HepG2 (cell line): ENCODE measurements around the gene MRPS35. TPM values are rescaled to one million over a fixed set of nuclear protein-coding genes. Genes with fewer than 3 reads are reported as not detected.

ENCODE experiments used
- ATRX ChIP-seq: sonication (generic); formaldehyde crosslinking; IDR thresholded peaks from 2 replicates; pipeline ENCODE4 v1.4.0; 2020; ENCODE audit warnings: missing genetic modification reagents, borderline replicate concordance
- BRD4 ChIP-seq: sonication (generic); formaldehyde crosslinking; IDR thresholded peaks from 2 replicates; pipeline ENCODE4 v1.4.0; 2020; ENCODE audit warnings: missing genetic modification reagents
- CHD4 ChIP-seq: fragments of 200-600 bp; sonication (generic); IDR thresholded peaks from 2 replicates; pipeline ENCODE4 v1.7.0; 2017; ENCODE audit warnings: mild to moderate bottlenecking, low read length, borderline replicate concordance
- FOSL2 ChIP-seq: sonication (generic); formaldehyde crosslinking; IDR thresholded peaks from 2 replicates; pipeline ENCODE4 v1.4.0; 2020; ENCODE audit warnings: missing genetic modification reagents
- JDP2 ChIP-seq: sonication (generic); formaldehyde crosslinking; IDR thresholded peaks from 2 replicates; pipeline ENCODE4 v1.8.1; 2022; ENCODE audit warnings: missing genetic modification reagents, borderline replicate concordance
- MAF1 ChIP-seq: sonication (generic); formaldehyde crosslinking; IDR thresholded peaks from 2 replicates; pipeline ENCODE4 v1.5.0; 2020; ENCODE audit warnings: missing genetic modification reagents, borderline replicate concordance
- PCBP1 ChIP-seq: fragments of 200-400 bp; formaldehyde crosslinking; IDR thresholded peaks from 2 replicates; pipeline ENCODE4 v1.6.1; 2017; ENCODE audit warnings: mild to moderate bottlenecking, low read depth, low read length, borderline replicate concordance
- POLR2A ChIP-seq, 2 experiments: IDR thresholded peaks; 2 replicates each; pipeline ENCODE4 v1.6.1; 2011; ENCODE audit warnings: low read depth in 2 of 2, low read length in 2 of 2, mild to moderate bottlenecking in 1 of 2, moderate library complexity in 1 of 2; ENCODE audit not compliant: insufficient read depth in 1 of 2
- REPIN1 ChIP-seq: sonication (generic); formaldehyde crosslinking; IDR thresholded peaks from 2 replicates; pipeline ENCODE4 v1.8.0; 2022; ENCODE audit warnings: missing genetic modification reagents, low read depth, mild to moderate bottlenecking, borderline replicate concordance
- RFXANK ChIP-seq: IDR thresholded peaks from 2 replicates; pipeline ENCODE4 v1.6.1; 2016
- SALL2 ChIP-seq: sonication (generic); formaldehyde crosslinking; IDR thresholded peaks from 2 replicates; pipeline ENCODE4 v1.8.1; 2023; ENCODE audit warnings: mild to moderate bottlenecking, missing genetic modification reagents, inconsistent platforms
- SOX13 ChIP-seq, 3 experiments: fragments of 450-650 bp in 1 of 3; sonication (generic) in 1 of 3; formaldehyde crosslinking in 1 of 3; IDR thresholded peaks in 2 of 3; conservative IDR thresholded peaks in 1 of 3; 2 replicates each; pipeline versions ENCODE4 v1.5.0 to v1.6.1; 2016 to 2020; ENCODE audit warnings: antibody characterized with exemption in 1 of 3, mild to moderate bottlenecking in 1 of 3, missing compliant biosample characterization in 1 of 3, missing genetic modification reagents in 1 of 3, moderate library complexity in 1 of 3
- THAP9 ChIP-seq: sonication (generic); formaldehyde crosslinking; IDR thresholded peaks from 2 replicates; pipeline ENCODE4; 2020; ENCODE audit warnings: missing genetic modification reagents, mild to moderate bottlenecking, borderline replicate concordance
- YEATS4 ChIP-seq: sonication (generic); formaldehyde crosslinking; IDR thresholded peaks from 2 replicates; pipeline ENCODE4 v1.4.0; 2020; ENCODE audit warnings: missing genetic modification reagents, borderline replicate concordance
- ZBTB20 ChIP-seq: sonication (generic); formaldehyde crosslinking; IDR thresholded peaks from 2 replicates; pipeline ENCODE4 v1.8.1; 2023; ENCODE audit warnings: missing genetic modification reagents, low read depth, mild to moderate bottlenecking, borderline replicate concordance
- ZBTB7B ChIP-seq: sonication (generic); formaldehyde crosslinking; IDR thresholded peaks from 2 replicates; pipeline ENCODE4 v1.4.0; 2020; ENCODE audit warnings: missing genetic modification reagents
- ZC3H4 ChIP-seq: sonication (generic); formaldehyde crosslinking; IDR thresholded peaks from 2 replicates; pipeline ENCODE4 v1.4.0; 2020; ENCODE audit warnings: missing genetic modification reagents, borderline replicate concordance
- ZFP62 ChIP-seq: sonication (generic); formaldehyde crosslinking; IDR thresholded peaks from 2 replicates; pipeline ENCODE4 v1.4.0; 2020; ENCODE audit warnings: missing genetic modification reagents
- ZNF101 ChIP-seq: sonication (generic); formaldehyde crosslinking; IDR thresholded peaks from 2 replicates; pipeline ENCODE4 v1.4.0; 2020; ENCODE audit warnings: mild to moderate bottlenecking, low read depth, missing genetic modification reagents, borderline replicate concordance
- ZNF12 ChIP-seq: sonication (generic); formaldehyde crosslinking; IDR thresholded peaks from 2 replicates; pipeline ENCODE4 v1.5.0; 2020; ENCODE audit warnings: missing genetic modification reagents
- ZNF235 ChIP-seq: sonication (generic); formaldehyde crosslinking; IDR thresholded peaks from 2 replicates; pipeline ENCODE4 v1.8.1; 2023; ENCODE audit warnings: mild to moderate bottlenecking, missing genetic modification reagents, borderline replicate concordance
- ZNF34 ChIP-seq: sonication (generic); formaldehyde crosslinking; IDR thresholded peaks from 2 replicates; pipeline ENCODE4 v1.4.0; 2020; ENCODE audit warnings: mild to moderate bottlenecking, missing genetic modification reagents, borderline replicate concordance
- ZNF431 ChIP-seq: sonication (generic); formaldehyde crosslinking; IDR thresholded peaks from 2 replicates; pipeline ENCODE4 v1.9.0; 2022; ENCODE audit warnings: missing genetic modification reagents, low read depth, mild to moderate bottlenecking, borderline replicate concordance
- ZNF496 ChIP-seq: sonication (generic); formaldehyde crosslinking; IDR thresholded peaks from 2 replicates; pipeline ENCODE4 v1.8.1; 2023; ENCODE audit warnings: mild to moderate bottlenecking, moderate library complexity, missing genetic modification reagents; ENCODE audit not compliant: insufficient replicate concordance
- ZNF570 ChIP-seq: sonication (generic); formaldehyde crosslinking; IDR thresholded peaks from 2 replicates; pipeline ENCODE4 v1.4.0; 2020; ENCODE audit warnings: mild to moderate bottlenecking, missing genetic modification reagents, borderline replicate concordance
- ZSCAN9 ChIP-seq: IDR thresholded peaks from 2 replicates; pipeline ENCODE4 v1.6.1; 2016; ENCODE audit warnings: borderline replicate concordance
- polyA plus RNA-seq, 8 experiments: library from polyadenylated mRNA; depleted of rRNA in 3 of 8; stranded (reverse) in 7 of 8; unstranded in 1 of 8; fragments of >200 nt; fragmentation: Illumina TruSeq in 4 of 8; extraction: Trizol in 4 of 8; gene quantifications; 2 replicates each; pipeline versions ENCODE4 v1.2.1 to v1.2.3, GENCODE V29; 2011 to 2016; ENCODE audit warnings: low read depth in 4 of 8, missing spikeins in 1 of 8, mixed read lengths in 1 of 8; ENCODE audit not compliant: insufficient read depth in 1 of 8
- total RNA-seq, 5 experiments: library from RNA; depleted of rRNA; stranded (reverse); fragments of >200 nt; fragmentation: Illumina TruSeq; extraction: Trizol; gene quantifications; 2 replicates each; pipeline ENCODE4 v1.2.3, GENCODE V29; 2016; ENCODE audit warnings: low read depth in 1 of 5
- TF ChIP-seq, protein P1 (sequence below): sonication (generic); formaldehyde crosslinking; IDR thresholded peaks from 2 replicates; pipeline ENCODE4 v1.5.0; 2020; ENCODE audit warnings: missing genetic modification reagents

The MRPS35 gene
- total and polyA plus RNA-seq, 2 of the 13 experiments (the other 11 are each of a cell fraction or from before 2014, with no cell fraction given) = 63.4 to 104 TPM

DNA sequence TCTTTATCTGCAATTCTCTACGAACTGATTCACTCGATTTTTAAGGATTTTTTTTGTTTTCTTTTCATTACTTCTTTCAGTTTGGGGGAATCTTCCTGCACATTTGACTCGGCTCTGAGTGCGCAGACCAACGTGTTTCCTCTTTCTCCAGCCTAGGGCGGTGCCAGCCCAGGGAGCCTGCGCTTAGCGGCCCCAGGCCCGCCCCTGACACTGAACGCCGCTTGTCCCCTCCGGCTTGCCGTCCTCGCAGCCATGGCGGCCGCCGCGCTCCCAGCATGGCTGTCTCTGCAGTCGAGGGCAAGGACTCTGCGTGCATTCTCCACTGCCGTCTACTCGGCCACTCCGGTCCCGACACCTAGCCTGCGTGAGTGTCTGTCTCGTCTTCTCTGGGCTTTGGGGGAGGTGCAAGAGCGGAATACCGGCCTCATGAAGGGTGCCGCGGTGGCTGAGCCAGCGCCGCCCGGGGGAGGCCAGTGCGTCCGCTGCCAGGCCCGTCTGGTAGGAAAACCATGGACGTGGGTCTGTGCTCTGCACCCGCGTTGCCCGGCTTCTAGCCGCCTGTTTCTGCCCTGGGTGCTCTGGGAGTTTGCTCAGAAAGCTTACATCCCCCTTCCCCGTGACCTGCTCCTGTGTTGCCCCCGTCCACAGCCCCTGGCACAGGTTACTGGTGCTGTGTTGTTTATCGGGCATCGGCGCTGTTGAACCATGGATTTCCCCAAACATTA is at the start of gene MRPS35 (continued):
- TF ChIP-seq THAP9 (CRISPR knock-in tag) = peak; percentile 96
- peak; percentile 89; the same call in 1 of the 2 replicates for TF ChIP-seq MAF1 (CRISPR knock-in tag)
- no peak for TF ChIP-seq PCBP1
- TF ChIP-seq BRD4 (CRISPR knock-in tag) = peak; percentile 97
- TF ChIP-seq POLR2A (IDR thresholded peaks at IDR 0.05; ENCODE audit: insufficient read depth in 1 of 2, low read depth in 2 of 2, low read length in 2 of 2) = peak; percentile 94 to 95
- 0 out of 2 replicates have a peak, but pooled peaks have one; percentile 19 for TF ChIP-seq ZFP62
- TF ChIP-seq ZNF12 = peak; percentile 56; the same call in 1 of the 2 replicates
- peak; percentile 98 for TF ChIP-seq YEATS4 (CRISPR knock-in tag)
- no peak for TF ChIP-seq ZNF570 (CRISPR knock-in tag)
- peak; percentile 59 for TF ChIP-seq FOSL2 (CRISPR knock-in tag)
- no peak; the same call in 1 of the 2 replicates for TF ChIP-seq ATRX (CRISPR knock-in tag)
- peak; percentile 94 for TF ChIP-seq REPIN1 (CRISPR knock-in tag)
- no peak; the same call in 1 of the 2 replicates for TF ChIP-seq ZNF431 (CRISPR knock-in tag)
- TF ChIP-seq SALL2 (CRISPR knock-in tag) = peak; percentile 97
- TF ChIP-seq CHD4 = no peak
- TF ChIP-seq ZNF496 (CRISPR knock-in tag) = no peak
- TF ChIP-seq ZNF101 (CRISPR knock-in tag) = peak; percentile 92; the same call in 1 of the 2 replicates
- peak; percentile 98; the same call in 1 of the 2 replicates for TF ChIP-seq ZNF235 (CRISPR knock-in tag)
- TF ChIP-seq, protein P1, sequence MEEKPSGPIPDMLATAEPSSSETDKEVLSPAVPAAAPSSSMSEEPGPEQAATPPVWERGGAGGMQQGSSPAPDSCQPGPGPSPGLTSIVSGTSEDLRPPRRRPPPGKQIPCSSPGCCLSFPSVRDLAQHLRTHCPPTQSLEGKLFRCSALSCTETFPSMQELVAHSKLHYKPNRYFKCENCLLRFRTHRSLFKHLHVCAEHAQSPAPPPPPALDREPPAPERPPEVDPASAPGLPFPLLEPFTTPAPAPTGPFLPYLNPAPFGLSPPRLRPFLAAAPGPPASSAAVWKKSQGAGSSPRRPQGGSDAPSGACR (CRISPR knock-in tag) = peak; percentile 87
- TF ChIP-seq ZBTB20 (CRISPR knock-in tag) = no peak; the same call in 1 of the 2 replicates
- peak; percentile 83; the same call in 1 of the 2 replicates for TF ChIP-seq ZC3H4 (CRISPR knock-in tag)
- peak; percentile 88 for TF ChIP-seq ZSCAN9 (CRISPR knock-in tag)
- peak; percentile 54; the same call in 1 of the 2 replicates for TF ChIP-seq JDP2 (CRISPR knock-in tag)
- peak; percentile 69; the same call in 1 of the 2 replicates for TF ChIP-seq ZBTB7B
- TF ChIP-seq SOX13 (IDR thresholded peaks at IDR 0.05) = 0 out of 2 replicates have a peak, but pooled peaks have one; percentile 5
- TF ChIP-seq SOX13 (CRISPR knock-in tag; conservative IDR thresholded peaks at IDR 0.05 in 1 of 2, IDR thresholded peaks at IDR 0.05 in 1 of 2) = peak in 1 of 2 experiments; percentile 67; a peak in 2 of 4 replicates
- peak; percentile 80 for TF ChIP-seq ZNF34 (CRISPR knock-in tag)
- TF ChIP-seq RFXANK (CRISPR knock-in tag) = no peak
